ENCODE data around the gene IFITM2. TPM values are rescaled to one million over a fixed set of nuclear protein-coding genes. Genes with fewer than 3 reads are reported as not detected.

Gene IFITM2
- total RNA-seq, 1 donor: 38.4 TPM

DNA sequence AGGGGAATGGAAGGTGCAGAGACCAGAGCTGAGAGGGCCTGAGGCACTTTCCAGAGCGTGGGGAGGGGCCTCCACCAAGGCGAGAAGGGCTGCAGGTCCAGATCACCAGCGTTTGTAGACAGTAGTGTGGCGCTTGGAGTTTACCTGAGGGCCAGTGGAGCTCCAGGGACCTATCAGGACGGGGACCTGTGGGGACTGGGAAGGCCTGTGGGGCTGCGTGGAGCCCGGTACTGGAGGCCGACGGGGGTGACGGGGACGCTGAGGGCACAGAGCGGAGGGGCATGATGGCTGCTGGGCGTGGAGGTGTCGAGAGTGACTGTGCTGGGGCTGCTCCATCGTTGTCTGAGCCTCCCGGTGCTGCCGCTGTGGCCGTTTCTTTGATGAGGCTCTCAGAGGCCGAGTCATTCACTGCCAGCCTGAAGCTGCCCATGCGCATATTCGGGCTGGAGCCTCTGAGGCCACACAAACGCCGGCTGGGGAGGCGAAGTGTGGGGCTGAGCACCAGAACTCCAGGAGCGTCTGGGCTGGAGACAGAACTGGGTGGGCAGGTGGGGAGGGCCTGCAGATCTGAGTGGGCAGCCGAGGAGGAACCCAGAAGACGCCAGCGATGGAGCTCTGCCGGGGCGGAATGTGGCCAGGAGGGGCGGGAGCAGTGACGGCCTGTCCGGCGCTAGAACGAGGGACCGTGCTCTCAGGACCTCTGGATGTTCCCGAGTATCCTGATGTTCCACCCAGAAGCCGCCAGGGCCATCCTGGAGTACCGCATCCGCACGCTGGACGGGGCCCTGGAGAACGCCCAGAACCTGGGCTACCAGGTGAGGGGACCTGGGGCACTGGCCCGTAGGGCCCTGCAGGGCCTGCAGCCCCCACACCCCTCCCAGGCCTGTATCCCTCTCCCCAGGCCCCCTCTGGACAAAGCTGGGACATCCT is 16.1 kb upstream of the IFITM2 start:
- H3K4me3 ChIP-seq (ENCODE audit: low read depth, low read length): no peak overlapping the region
- DNase-seq (ENCODE audit: low read depth): no peak
- no peak for TF ChIP-seq CTCF (IDR thresholded peaks at IDR 0.05; ENCODE audit: insufficient read depth, low read depth, low read length)

GRCh38 chr11:292211-293121 is 15.2 kb upstream of the IFITM2 start:
- TF ChIP-seq CTCF (IDR thresholded peaks at IDR 0.05; ENCODE audit: insufficient read depth, low read depth, low read length): no peak

GRCh38 chr11:293271-293851 is 14.3 kb upstream of the IFITM2 start:
- no peak overlapping the region for H3K4me3 ChIP-seq (ENCODE audit: low read depth, low read length)
- no peak for TF ChIP-seq CTCF (IDR thresholded peaks at IDR 0.05; ENCODE audit: insufficient read depth, low read depth, low read length)
- DNase-seq (ENCODE audit: low read depth): no peak

More at GRCh38 chr11:292211-293121, 15.2 kb upstream of the IFITM2 start:
- H3K4me3 ChIP-seq (ENCODE audit: low read depth, low read length): no peak overlapping the region
- no peak for DNase-seq (ENCODE audit: low read depth)

- no peak for TF ChIP-seq CTCF (IDR thresholded peaks at IDR 0.05; ENCODE audit: insufficient read depth, low read depth, low read length)
- no peak overlapping the region for H3K4me3 ChIP-seq (ENCODE audit: low read depth, low read length)
- DNase-seq (ENCODE audit: low read depth): no peak
These were observed 13.6 kb upstream of the IFITM2 start for GRCh38 chr11:293852-294661.

- no peak overlapping the region for H3K4me3 ChIP-seq (ENCODE audit: low read depth, low read length)
- DNase-seq (ENCODE audit: low read depth): no peak
These were observed 12.8 kb upstream of the IFITM2 start for GRCh38 chr11:294780-295179.

More at GRCh38 chr11:294780-295179, 12.8 kb upstream of the IFITM2 start:
- TF ChIP-seq CTCF (IDR thresholded peaks at IDR 0.05; ENCODE audit: insufficient read depth, low read depth, low read length): no peak

Measured in fibroblast of villous mesenchyme (primary cell).